HG03045 (cell line): ENCODE results near the gene KRTAP4-8.
"Not testable (repeated sequence)": the region's sequence is repeated elsewhere in the genome, so short reads cannot be mapped to it uniquely, and the experiment has no call there.

Experiments used
- ATAC-seq: cut with Tn5 transposase; IDR thresholded peaks from one replicate; pipeline ENCODE4 v1.9.1; 2021; ENCODE audit warnings: mild to moderate bottlenecking, moderate library complexity; ENCODE audit not compliant: unreplicated experiment

KRTAP4-8 gene

GRCh38 chr17:41108728-41109386 lies 10.9 kb upstream of the KRTAP4-8 start:
- not testable (repeated sequence) for ATAC-seq

DNA sequence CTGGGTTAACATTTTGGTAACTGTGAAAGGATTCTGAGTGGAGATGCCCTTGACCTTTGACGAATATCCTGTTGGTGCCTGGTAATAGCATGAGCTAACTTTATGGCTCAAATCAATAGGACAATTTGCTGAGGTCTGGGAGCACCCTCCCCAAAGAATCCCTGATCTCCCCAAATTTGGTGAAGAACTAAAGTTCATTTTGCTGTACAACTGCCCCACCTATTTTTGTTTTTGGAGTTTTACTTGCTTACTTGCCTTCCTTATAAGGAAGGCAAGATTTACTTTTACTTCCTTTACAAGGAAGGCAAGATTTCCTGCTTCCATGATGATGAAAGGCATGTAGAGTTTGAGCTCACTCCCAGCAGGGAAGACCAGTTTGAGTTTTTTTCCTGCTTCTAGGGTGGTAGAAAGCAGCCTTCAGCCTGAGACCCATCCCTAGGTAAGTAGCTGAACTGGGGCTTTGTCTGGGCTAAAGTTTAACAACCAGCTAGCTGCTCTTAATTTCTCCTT lies 10.1 kb upstream of the KRTAP4-8 start:
- ATAC-seq, result no peak

- ATAC-seq, result not testable (repeated sequence)
These were observed 7.4 kb upstream of the KRTAP4-8 start, which contains the start of gene KRTAP4-9 for GRCh38 chr17:41105347-41105746. Gene KRTAP4-9, plus strand, starts transcription at chr17:41105389. Its CDS starts 0 bp downstream, at chr17:41105389.

GRCh38 chr17:41104386-41105038 lies 6.6 kb upstream of the KRTAP4-8 start:
- ATAC-seq, result not testable (repeated sequence)

DNA sequence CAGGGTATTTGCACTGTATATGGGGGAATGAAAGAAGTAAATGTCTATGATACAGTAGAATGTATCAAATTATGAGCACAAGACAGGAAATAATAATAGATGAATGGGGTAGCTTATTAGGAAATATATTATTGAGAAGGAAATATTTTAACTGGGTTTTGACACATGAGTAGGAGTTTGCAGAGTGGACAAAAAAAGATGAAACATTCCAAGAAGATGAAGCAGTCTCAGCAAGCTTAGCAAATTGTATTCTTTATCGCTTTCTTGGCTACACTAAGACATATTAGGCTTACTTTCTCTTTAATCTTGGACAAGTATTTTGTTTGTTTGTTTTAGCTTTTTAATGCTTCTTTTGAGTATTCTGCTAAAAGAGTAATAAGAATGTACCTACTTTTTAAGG lies 6.0 kb upstream of the KRTAP4-8 start:
- ATAC-seq, result no peak

GRCh38 chr17:41101586-41102259 lies 3.8 kb upstream of the KRTAP4-8 start, which contains the start of gene KRTAP4-16:
Gene KRTAP4-16, minus strand, starts transcription at chr17:41102209. Its CDS starts 0 bp downstream, at chr17:41102209.
- no peak for ATAC-seq

DNA sequence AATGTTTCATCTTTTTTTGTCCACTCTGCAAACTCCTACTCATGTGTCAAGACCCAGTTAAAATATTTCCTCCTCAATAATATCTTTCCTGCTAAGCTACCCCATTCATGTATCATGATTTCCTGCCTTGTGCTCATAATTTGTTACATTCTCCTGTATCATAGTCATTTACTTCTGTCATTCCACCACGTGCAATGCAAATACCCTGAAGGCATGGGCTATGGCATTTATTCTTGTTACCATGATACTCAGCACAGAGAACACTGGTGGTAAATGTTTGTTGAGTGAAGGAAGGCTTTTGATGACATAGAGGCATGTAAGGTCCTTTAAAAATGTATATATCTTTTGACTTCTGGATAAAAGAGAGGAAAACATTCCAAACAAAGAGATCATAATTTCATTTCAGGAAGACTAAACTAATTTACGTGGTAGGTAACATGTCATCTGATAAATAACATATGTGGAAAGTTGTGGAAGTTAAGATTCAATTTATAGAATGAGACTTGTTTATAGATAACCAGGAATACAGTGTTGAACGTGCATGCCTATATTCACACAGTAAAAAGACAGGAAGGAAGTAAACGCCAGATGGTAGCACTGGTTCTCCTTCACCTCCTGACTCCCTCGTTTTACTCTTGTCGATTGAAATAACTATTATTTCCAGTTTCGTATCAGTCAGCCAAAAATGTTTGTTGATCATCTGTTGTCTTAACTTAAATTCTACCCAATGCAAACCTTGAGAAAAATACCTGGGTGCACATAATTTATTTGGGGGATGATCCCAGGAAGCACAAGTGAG lies 1.9 kb upstream of the KRTAP4-8 start:
- ATAC-seq, result not testable (repeated sequence)

GRCh38 chr17:41098481-41098880 lies 539 bp upstream of the KRTAP4-8 start:
- no peak for ATAC-seq

GRCh38 chr17:41096055-41096454 lies 1.9 kb downstream of the KRTAP4-8 start:
- no peak for ATAC-seq

DNA sequence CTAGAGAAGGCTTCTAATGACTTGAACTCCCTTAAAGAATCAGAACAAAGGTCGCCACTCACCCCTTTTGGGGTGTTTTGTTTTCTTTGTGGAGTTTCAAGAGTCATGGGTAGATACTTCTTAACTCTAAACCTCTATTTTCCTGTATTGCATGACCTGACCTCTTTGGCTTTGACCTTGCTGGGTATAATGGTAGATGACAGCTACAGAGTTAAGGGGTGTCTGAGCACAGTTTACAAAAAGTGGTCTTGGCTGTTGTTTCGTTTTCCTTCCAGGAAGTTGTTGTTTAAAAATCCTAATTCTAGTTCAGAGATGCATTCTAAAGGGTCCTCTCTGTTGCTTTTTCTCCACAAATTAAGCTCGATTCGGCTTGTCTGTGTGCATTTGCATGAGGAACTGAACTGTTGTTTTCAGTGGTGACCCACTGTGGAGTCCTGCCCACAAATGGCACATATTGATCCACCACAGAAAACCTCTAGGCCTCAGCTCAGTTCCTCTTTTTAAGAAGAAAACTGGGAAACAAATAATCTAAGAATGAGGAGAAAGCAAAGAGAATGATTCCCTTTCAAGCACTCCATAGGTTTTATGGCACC lies 9.1 kb downstream of the KRTAP4-8 start:
- ATAC-seq, result not testable (repeated sequence)

DNA sequence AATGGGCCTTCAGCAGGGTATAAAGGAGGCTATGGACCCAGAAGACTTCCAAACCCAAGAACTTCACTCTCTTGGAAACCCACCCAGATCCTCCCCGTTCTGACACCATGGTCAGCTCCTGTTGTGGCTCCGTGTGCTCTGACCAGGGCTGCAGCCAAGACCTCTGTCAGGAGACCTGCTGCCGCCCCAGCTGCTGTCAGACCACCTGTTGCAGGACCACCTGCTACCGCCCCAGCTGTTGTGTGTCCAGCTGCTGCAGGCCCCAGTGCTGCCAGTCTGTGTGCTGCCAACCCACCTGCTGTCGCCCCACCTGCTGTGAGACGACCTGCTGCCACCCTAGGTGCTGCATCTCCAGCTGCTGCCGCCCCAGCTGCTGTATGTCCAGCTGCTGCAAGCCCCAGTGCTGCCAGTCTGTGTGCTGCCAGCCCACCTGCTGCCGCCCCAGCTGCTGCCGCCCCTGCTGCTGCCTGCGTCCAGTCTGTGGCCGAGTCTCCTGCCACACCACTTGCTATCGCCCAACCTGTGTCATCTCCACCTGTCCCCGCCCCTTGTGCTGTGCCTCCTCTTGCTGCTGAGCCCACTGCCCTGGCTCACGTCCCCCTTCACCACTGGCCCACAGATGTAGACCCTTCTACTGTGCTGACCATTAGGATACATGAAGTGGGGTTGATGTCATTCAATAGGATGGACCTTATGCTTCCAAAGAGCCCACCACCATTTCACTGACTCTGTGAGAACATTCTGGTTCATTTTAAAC lies 13.7 kb downstream of the KRTAP4-8 start, which contains the start of gene KRTAP4-7:
TSS of gene KRTAP4-7 (plus strand) at position 51 of the 757 bp plus-strand sequence. CDS start at position 108, 57 bp downstream.
- not testable (repeated sequence) for ATAC-seq

GRCh38 chr17:41083427-41083826 lies 14.5 kb downstream of the KRTAP4-8 start:
- ATAC-seq, result not testable (repeated sequence)

DNA sequence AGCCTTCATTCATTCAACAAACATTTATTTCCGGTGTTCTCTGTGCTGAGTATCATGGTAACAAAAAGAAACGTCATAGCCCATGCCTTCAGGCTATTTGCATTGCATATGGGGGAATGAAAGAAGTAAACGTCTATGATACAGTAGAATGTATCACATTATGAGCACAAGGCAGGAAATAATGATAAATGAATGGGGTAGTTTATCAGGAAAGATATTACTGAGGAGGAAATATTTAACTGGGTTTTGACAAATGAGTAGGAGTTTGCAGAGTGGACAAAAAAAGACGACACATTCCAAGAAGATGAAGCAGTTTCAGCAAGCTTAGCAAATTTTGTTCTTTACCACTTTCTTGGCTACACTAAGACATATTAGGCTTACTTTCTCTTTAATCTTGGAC lies 15.3 kb downstream of the KRTAP4-8 start:
- ATAC-seq, result no peak

DNA sequence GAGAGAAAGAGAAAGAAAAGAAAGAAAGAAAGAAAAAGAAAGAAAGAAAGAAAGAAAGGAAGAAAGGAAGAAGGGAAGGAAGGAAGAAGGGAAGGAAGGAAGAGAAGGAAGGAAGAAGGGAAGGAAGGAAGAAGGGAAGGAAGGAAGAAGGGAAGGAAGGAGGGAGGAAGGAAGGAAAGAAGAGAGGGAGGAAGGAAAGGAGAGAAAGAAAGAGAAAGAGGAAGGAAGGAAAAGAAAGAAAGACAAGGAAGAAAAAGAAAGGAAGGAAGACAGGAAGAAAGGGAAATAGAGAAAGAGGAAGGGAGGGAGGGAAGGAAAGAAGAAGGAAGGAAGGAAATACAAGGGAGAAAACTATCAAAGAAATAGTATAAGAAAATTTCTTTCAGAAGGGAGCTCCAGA lies 21.2 kb downstream of the KRTAP4-8 start:
- no peak for ATAC-seq

GRCh38 chr17:41073676-41074075 lies 24.3 kb downstream of the KRTAP4-8 start:
- no peak for ATAC-seq

DNA sequence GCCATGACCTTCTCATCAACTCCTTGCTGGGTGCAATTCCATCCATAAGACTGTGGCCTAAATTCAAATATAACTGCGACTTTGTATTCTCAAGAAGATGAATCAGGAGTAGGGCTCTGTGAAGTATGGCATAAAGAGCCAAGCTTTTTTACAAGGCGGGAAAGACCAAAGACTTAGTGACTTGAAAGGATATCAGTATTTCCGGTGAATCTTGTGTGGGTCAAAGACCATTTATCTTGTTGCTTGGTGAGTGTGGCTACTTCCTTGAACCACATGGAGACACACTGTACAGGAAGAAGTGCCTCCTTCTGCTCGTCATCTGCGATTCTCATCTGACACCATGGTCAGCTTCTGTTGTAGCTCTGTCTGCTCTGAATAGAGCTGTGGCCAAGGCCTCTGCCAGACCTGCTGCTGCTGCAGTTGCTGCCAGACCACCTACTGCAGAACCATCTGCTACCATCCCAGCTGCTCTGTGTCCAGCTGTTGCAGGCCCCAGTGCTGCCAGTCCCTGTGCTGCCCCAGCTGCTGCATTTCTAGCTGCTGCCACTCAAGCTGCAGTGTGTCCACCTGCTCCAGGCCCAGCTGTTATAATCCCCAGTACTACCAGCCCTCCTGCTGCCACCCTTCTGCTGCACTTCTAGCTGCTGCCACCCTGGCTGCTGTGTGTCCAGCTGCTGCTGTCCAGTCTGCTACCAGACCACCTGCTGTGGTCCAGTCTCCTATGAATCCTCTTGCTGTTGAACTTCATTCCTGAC lies 26.2 kb downstream of the KRTAP4-8 start:
- no peak for ATAC-seq

DNA sequence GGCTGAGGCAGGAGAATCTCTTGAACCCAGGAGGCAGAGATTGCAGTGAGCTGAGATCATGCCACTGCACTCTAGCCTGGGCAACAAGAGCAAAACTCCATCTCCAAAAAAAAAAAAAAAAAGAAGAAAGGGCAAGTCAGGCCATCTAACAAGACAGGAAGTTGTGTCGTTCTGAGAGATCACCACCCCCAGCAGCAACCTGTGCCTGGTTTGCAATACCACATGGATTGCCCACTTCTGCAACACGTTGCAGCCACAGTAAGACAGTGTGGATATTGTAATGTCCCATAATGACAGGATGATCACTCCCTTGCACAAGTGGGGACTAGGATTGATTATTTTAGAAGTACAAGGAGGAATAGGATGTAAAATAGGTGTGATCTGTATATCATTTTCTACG lies 28.9 kb downstream of the KRTAP4-8 start:
- ATAC-seq, result no peak

- no peak for ATAC-seq
These were observed 30.7 kb downstream of the KRTAP4-8 start for GRCh38 chr17:41067281-41067680.
